K562 (cell line): ENCODE results near the gene AMBRA1. TPM values are rescaled to one million over a fixed set of nuclear protein-coding genes. Genes with fewer than 3 reads are reported as not detected.

ENCODE experiments used
- ATAC-seq: fragments of 200-7000 bp; cut with Tn5 transposase; 3 replicates; pipeline ENCODE4 v1.9.1; 2020; ENCODE audit warnings: moderate library complexity
- BruUV-seq: library from RNA; stranded (reverse); fragments of 400-500 nt; replicated peaks from 2 replicates; lab custom pipeline; 2021; lab: Mats Ljungman, UMichigan
- CTCF ChIA-PET: fragments of 300-600 bp; formaldehyde crosslinking; extraction: SDS; loops from one replicate; lab custom pipeline; 2021; ENCODE audit warnings: low intra/inter-chr PET ratio; lab: Yijun Ruan, JAX
- POLR2A ChIA-PET: fragments of 300-600, 350-650 bp; sonication (Branson Sonifier 250); formaldehyde crosslinking; extraction: SDS; loops from one replicate; lab custom pipeline; 2021; ENCODE audit warnings: antibody characterized with exemption, inconsistent platforms; lab: Yijun Ruan, JAX
- DNase-seq, 4 experiments: peaks; one replicate each; pipeline versions ENCODE4 v3.0.0 to v3.0.0-alpha.2; 2011 to 2018; ENCODE audit warnings: low spot score in 3 of 4, mixed read lengths in 3 of 4; ENCODE audit errors: extremely low read depth in 1 of 4
- FAIRE-seq: peaks from 2 replicates; lab custom pipeline; 2011; peaks lifted over from hg19 to GRCh38; lab: Jason Lieb, UNC
- H2AFZ ChIP-seq: 2 replicates; pipeline ENCODE4 v1.6.0; 2011; ENCODE audit warnings: low read depth, low read length, control low read depth, inconsistent platforms
- H3K27ac ChIP-seq: fragments of 200-600 bp; 3 replicates; pipeline ENCODE4 v1.8.0; 2011; ENCODE audit warnings: low read depth, mild to moderate bottlenecking, control low read depth, inconsistent platforms, low read length, moderate library complexity, mixed read lengths; ENCODE audit errors: extremely low read depth
- H3K27me3 ChIP-seq, 2 experiments: fragments of 300-600 bp in 1 of 2; 2 replicates in 1 of 2; 3 replicates in 1 of 2; pipeline versions ENCODE4 v1.6.0 to v1.8.0; 2011; ENCODE audit warnings: inconsistent platforms in 2 of 2, low read length in 2 of 2, mild to moderate bottlenecking in 1 of 2, mixed read lengths in 1 of 2, moderate library complexity in 1 of 2; ENCODE audit not compliant: control insufficient read depth in 2 of 2, insufficient read depth in 2 of 2
- H3K36me3 ChIP-seq: fragments of 300-600 bp; 3 replicates; pipeline ENCODE4 v1.8.0; 2011; ENCODE audit warnings: mild to moderate bottlenecking, low read length, inconsistent platforms; ENCODE audit not compliant: control insufficient read depth, insufficient read depth
- H3K4me1 ChIP-seq, 2 experiments: fragments of 200-600 bp in 1 of 2; replicated peaks in 1 of 2; 2 replicates in 1 of 2; 3 replicates in 1 of 2; pipeline versions ENCODE4 v1.5.1 to v1.8.0; 2011; ENCODE audit warnings: inconsistent platforms in 2 of 2, low read length in 2 of 2, mild to moderate bottlenecking in 1 of 2, mixed read lengths in 1 of 2, moderate library complexity in 1 of 2; ENCODE audit not compliant: control insufficient read depth in 2 of 2, insufficient read depth in 2 of 2
- H3K4me2 ChIP-seq: 2 replicates; pipeline ENCODE4 v1.6.1; 2011; ENCODE audit warnings: low read length, control low read depth, inconsistent platforms, mixed read lengths; ENCODE audit not compliant: insufficient read depth
- H3K4me3 ChIP-seq: fragments of 200-600 bp; sonication (generic), shearing (Covaris generic); 2 replicates; pipeline ENCODE4 v1.5.1; 2016; ENCODE audit warnings: control low read depth, inconsistent platforms
- H3K79me2 ChIP-seq: fragments of 200-600 bp; 3 replicates; pipeline ENCODE4 v1.8.0; 2011; ENCODE audit warnings: low read length, inconsistent platforms; ENCODE audit not compliant: control insufficient read depth, insufficient read depth
- H3K9ac ChIP-seq, 2 experiments: 2 replicates each; pipeline versions ENCODE4 v1.6.0 to v1.6.1; 2011; ENCODE audit warnings: low read depth in 2 of 2, low read length in 2 of 2, control low read depth in 1 of 2, inconsistent platforms in 1 of 2, mild to moderate bottlenecking in 1 of 2, mixed read lengths in 1 of 2; ENCODE audit not compliant: insufficient read depth in 1 of 2
- H3K9me1 ChIP-seq: one replicate; pipeline ENCODE4 v1.6.0; 2011; ENCODE audit warnings: inconsistent platforms, mild to moderate bottlenecking, low read length, moderate library complexity; ENCODE audit not compliant: control insufficient read depth, insufficient read depth
- H3K9me3 ChIP-seq: replicated peaks from 2 replicates; pipeline ENCODE4 v1.5.1; 2011; ENCODE audit warnings: low read depth, low read length, inconsistent platforms; ENCODE audit not compliant: control insufficient read depth, insufficient read depth
- H4K20me1 ChIP-seq: replicated peaks from 2 replicates; pipeline ENCODE4 v1.6.1; 2011; ENCODE audit warnings: low read length, inconsistent platforms, mixed read lengths; ENCODE audit not compliant: control insufficient read depth, insufficient read depth
- E2F8 ChIP-seq: fragments of 450-650 bp; IDR thresholded peaks from 2 replicates; pipeline ENCODE4 v1.7.1; 2018; ENCODE audit warnings: mild to moderate bottlenecking, low read depth; ENCODE audit not compliant: partially characterized antibody
- FOS ChIP-seq: IDR thresholded peaks from 3 replicates; pipeline ENCODE4 v1.6.1; 2011; ENCODE audit not compliant: insufficient read length; ENCODE audit errors: extremely low read depth
- NFYB ChIP-seq: IDR thresholded peaks from 2 replicates; pipeline ENCODE4 v1.6.1; 2011; ENCODE audit warnings: mild to moderate bottlenecking, moderate library complexity; ENCODE audit not compliant: insufficient read length; ENCODE audit errors: extremely low read depth
- RBM25 ChIP-seq: fragments of 200-400 bp; formaldehyde crosslinking; IDR thresholded peaks from 2 replicates; pipeline ENCODE4 v1.6.1; 2018; ENCODE audit warnings: low read length, low read depth, moderate library complexity; ENCODE audit not compliant: severe bottlenecking
- TAL1 ChIP-seq: fragments of 450-650 bp; IDR thresholded peaks from 2 replicates; pipeline ENCODE4 v1.6.1; 2016; ENCODE audit warnings: mild to moderate bottlenecking
- ZNF3 ChIP-seq: fragments of 250-450 bp; sonication (Bioruptor Pico); IDR thresholded peaks from 2 replicates; pipeline ENCODE4 v1.5.0; 2021; ENCODE audit warnings: mild to moderate bottlenecking, moderate library complexity
- WGBS: fragments of 100-300 bp; shearing (Covaris generic); methylation state at CpG from one replicate; pipeline ENCODE4 v1.1.6; 2016; ENCODE audit warnings: low coverage, mixed read lengths; ENCODE audit not compliant: insufficient coverage; ENCODE audit errors: missing lambda C conversion rate; 5-methylcytosine and 5-hydroxymethylcytosine counted together
- in situ Hi-C: fragments of 300-500 bp; cut with MboI; formaldehyde crosslinking; loops from 4 replicates; pipeline ENCODE4 v1.15.0; 2018; ENCODE audit warnings: inconsistent platforms, mixed read lengths
- intact Hi-C: fragments of 100-400 bp; cut with micrococcal nuclease; formaldehyde crosslinking; loops from 2 replicates; pipeline ENCODE4 v1.14.2; 2022
- polyA plus RNA-seq, 8 experiments: library from polyadenylated mRNA; depleted of rRNA in 4 of 8; stranded (reverse) in 5 of 8; unstranded in 3 of 8; fragments of >200 nt; fragmentation: Nextera tagmentation in 2 of 8; fragmentation: Illumina TruSeq in 1 of 8; extraction: Ambion mirVana in 2 of 8; extraction: Trizol in 1 of 8; gene quantifications; 2 replicates each; pipeline versions ENCODE4 v1.2.1 to v1.2.3, GENCODE V29; 2011 to 2014; ENCODE audit warnings: inconsistent platforms in 1 of 8, missing spikeins in 1 of 8
- total RNA-seq, 7 experiments: library from RNA; depleted of rRNA in 6 of 7; stranded (reverse); fragments of >200 nt in 6 of 7; fragmentation: Illumina TruSeq in 2 of 7; extraction: Trizol in 2 of 7; gene quantifications; 2 replicates each; pipeline versions ENCODE4 v1.2.1 to v1.2.3, GENCODE V29; 2011 to 2021; ENCODE audit warnings: low replicate concordance in 1 of 7

Gene AMBRA1
- total and polyA plus RNA-seq, 9 of the 15 experiments (the other 6 are each of a cell fraction or from before 2014, with no cell fraction given) = 0.15 to 24.5 (median 13.0) TPM

DNA sequence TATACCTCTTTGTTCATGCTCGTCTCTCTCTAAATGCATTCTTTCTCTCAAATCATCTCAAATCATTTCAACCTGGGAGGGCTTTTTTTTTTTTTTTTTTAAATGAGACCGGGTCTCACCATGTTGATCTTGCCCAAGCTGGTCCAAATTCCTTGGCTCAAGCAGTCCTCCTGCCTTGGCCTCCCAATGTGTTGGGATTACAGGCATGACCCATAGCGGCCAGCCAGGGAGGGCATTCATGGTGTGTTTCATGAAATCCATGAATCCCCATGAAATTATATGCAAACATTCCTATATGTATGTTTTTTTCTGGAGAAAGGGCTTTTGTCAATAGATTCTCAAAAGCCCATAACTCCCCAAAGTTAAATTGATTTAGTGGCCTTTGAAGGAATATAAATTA lies 49.7 kb upstream of the AMBRA1 start:
- H3K27me3 ChIP-seq = no peaks in the 10 kb centered on the region
- peaks cover 4% of the 10 kb centered on the region; the same call in 1 of the 3 replicates for H3K79me2 ChIP-seq
- POLR2A ChIA-PET = interaction anchor here (0.6 to 2.2 kb wide), 4 partner anchors 9 to 33 kb away, joined by 3 to 8 read pairs (median 4); no protein-coding TSS in a partner anchor
- no peaks in the 10 kb centered on the region for H3K9me1 ChIP-seq
- no peak for DNase-seq
- WGBS = 91% methylated on average over 3 of the region's 3 CpGs
- in situ Hi-C loops = no loop called here
- no TSS peak for BruUV-seq
- intact Hi-C loops = no loop called here
- TF ChIP-seq ZNF3 (CRISPR knock-in tag) = no peak
- H4K20me1 ChIP-seq = no peaks in the 10 kb centered on the region
- H3K4me3 ChIP-seq = no peak overlapping the region
- no peak overlapping the region for H3K27ac ChIP-seq
- peaks cover 45% of the 10 kb centered on the region for H3K36me3 ChIP-seq
- FAIRE-seq = no peak
- no peaks in the 10 kb centered on the region for H3K4me1 ChIP-seq
- ATAC-seq = no peak
- no peak overlapping the region for H2AFZ ChIP-seq
- H3K4me2 ChIP-seq = no peak overlapping the region
- H3K9me3 ChIP-seq = no peaks in the 10 kb centered on the region
- CTCF ChIA-PET = no interaction called here
- no peak overlapping the region for H3K9ac ChIP-seq

- in situ Hi-C loops = no loop called here
- peak; percentile 12 for TF ChIP-seq FOS
- peak; percentile 23 for TF ChIP-seq RBM25
- no peak for TF ChIP-seq TAL1
- TF ChIP-seq E2F8 = no peak
- peak; percentile 40 for TF ChIP-seq NFYB
- TF ChIP-seq, all 486 proteins: peak for 3
- peak; percentile 53 for ATAC-seq
- peak; percentile 66 for FAIRE-seq
- CTCF ChIA-PET = no interaction called here
- no peaks in the 10 kb centered on the region for H3K9me3 ChIP-seq
- H4K20me1 ChIP-seq = no peaks in the 10 kb centered on the region
- no TSS peak for BruUV-seq
- DNase-seq = peak in 3 of 4 experiments; percentile 61 to 64 (median 62)
- intact Hi-C loops = no loop called here
- H3K9ac ChIP-seq = no peak overlapping the region
- no peaks in the 10 kb centered on the region for H3K9me1 ChIP-seq
- peaks cover 39% of the 10 kb centered on the region for H3K36me3 ChIP-seq
- H3K79me2 ChIP-seq = peaks cover 4% of the 10 kb centered on the region; the same call in 1 of the 3 replicates
- WGBS = 79% methylated on average over 8 of the region's 8 CpGs
- no peaks in the 10 kb centered on the region for H3K4me1 ChIP-seq
- no peak overlapping the region for H3K4me2 ChIP-seq
- H2AFZ ChIP-seq = no peak overlapping the region
- no peaks in the 10 kb centered on the region for H3K27me3 ChIP-seq
- POLR2A ChIA-PET = interaction anchor here (0.6 to 2.2 kb wide), 8 partner anchors 9 to 162 kb away, joined by 3 to 8 read pairs (median 3); partner anchors contain the start of gene AMBRA1
- no peak overlapping the region for H3K4me3 ChIP-seq
- H3K27ac ChIP-seq = no peak overlapping the region
Measured at GRCh38 chr11:46642627-46643335, 49.0 kb upstream of the AMBRA1 start.
